Measurements from ENCODE around the gene COL20A1.

- TF ChIP-seq CTCF (IDR thresholded peaks at IDR 0.05): no peak
- TF ChIP-seq POLR2A (IDR thresholded peaks at IDR 0.05): no peak
- no peak for TF ChIP-seq POLR2AphosphoS5 (IDR thresholded peaks at IDR 0.05)
These were observed 42.7 kb downstream of the COL20A1 start for GRCh38 chr20:63335711-63336110.

Data from stomach (tissue), 4 donors.